Hepatocyte (in vitro differentiated cells): Measurements from ENCODE around the gene ABITRAM.

ENCODE experiments used
- EZH2 ChIP-seq: fragments of 200-600 bp; sonication (generic); IDR thresholded peaks from 2 replicates; pipeline ENCODE4 v1.6.1; 2016; ENCODE audit warnings: antibody characterized with exemption, mild to moderate bottlenecking, borderline replicate concordance
- TF ChIP-seq, protein P1 (sequence below): fragments of 200-600 bp; sonication (generic); IDR thresholded peaks from 2 replicates; pipeline ENCODE4 v1.5.1; 2016; ENCODE audit warnings: antibody characterized with exemption, mild to moderate bottlenecking; ENCODE audit not compliant: poor library complexity

DNA sequence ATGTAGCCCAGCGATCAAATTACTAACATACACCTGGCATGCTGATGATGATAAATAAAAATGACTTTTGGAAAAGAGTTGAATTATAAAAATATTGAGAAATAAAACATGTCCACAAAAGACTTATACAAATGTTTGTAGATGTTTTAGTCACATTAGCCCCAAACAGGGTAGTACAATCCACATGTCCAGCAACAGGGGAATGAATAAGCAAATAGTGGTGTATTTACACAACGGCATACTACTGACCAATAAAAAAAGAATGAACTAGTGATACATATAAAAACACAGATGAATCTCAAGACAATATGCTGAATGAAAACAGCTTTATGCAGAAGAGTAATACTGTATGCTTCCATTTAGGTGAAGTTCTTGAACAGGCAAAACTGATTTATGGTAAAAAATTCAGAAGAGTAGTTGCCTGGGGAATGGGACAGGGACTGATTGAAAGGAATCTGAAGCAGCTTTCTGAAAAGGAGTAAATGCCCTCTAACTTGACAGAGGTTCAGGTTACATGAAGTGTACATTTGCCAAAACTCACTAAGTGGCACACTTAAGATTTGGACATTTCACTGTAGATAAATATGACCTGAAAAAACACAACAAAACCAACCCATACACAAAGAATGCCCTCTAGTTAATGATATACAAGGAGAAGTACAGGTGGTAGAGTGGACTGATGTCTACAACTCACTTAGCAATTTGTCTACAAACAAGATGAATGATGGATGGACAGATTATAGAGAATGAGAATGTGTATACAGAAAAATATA lies 36.7 kb upstream of the ABITRAM start:
- TF ChIP-seq EZH2: no peak
- TF ChIP-seq, protein P1, sequence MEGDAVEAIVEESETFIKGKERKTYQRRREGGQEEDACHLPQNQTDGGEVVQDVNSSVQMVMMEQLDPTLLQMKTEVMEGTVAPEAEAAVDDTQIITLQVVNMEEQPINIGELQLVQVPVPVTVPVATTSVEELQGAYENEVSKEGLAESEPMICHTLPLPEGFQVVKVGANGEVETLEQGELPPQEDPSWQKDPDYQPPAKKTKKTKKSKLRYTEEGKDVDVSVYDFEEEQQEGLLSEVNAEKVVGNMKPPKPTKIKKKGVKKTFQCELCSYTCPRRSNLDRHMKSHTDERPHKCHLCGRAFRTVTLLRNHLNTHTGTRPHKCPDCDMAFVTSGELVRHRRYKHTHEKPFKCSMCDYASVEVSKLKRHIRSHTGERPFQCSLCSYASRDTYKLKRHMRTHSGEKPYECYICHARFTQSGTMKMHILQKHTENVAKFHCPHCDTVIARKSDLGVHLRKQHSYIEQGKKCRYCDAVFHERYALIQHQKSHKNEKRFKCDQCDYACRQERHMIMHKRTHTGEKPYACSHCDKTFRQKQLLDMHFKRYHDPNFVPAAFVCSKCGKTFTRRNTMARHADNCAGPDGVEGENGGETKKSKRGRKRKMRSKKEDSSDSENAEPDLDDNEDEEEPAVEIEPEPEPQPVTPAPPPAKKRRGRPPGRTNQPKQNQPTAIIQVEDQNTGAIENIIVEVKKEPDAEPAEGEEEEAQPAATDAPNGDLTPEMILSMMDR: no peak
